GM21423 (cell line): ENCODE results near the gene ZNF267.
"Not testable (repeated sequence)": the region's sequence is repeated elsewhere in the genome, so short reads cannot be mapped to it uniquely, and the experiment has no call there.

Experiments used
- ATAC-seq: cut with Tn5 transposase; IDR thresholded peaks from one replicate; pipeline ENCODE4 v1.9.1; 2021; ENCODE audit warnings: mild to moderate bottlenecking, moderate library complexity; ENCODE audit not compliant: unreplicated experiment

The ZNF267 gene

DNA sequence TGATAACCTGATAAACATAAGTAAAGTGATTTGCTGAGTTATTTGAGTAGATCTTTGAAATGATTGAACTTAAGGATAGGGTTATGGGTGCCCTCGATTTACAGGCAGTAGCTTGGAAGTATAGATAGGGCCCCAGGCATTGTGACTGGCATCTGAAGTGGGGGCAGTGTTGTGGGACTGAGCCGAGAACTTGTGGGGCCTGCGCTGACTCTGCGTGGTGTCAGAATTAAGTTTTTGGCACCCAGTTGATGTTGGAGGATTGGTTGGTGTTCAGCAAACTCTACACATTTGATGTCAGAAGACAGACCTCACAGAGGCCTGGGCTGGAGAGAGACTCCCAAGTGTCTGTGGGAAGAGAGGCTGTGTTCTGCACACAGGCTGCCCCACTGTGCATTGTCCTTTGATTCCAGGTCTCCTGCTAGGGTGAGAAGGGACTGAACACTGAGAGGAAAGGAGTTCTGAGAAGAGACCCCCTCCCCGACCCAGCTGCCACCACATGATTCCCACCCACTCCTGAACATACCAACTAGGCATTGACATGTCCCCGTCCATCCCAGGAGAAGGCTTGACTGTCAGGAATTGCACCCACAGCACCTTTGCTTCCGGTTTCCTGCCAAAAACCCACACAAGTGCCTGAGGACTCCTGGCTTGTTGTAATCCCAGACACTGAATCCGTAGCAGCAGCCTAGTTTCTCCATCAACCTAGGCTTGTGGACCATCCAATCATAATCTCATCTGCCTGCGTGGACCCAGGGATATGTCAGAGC, 4.5 kb downstream of the ZNF267 start:
- no peak for ATAC-seq

DNA sequence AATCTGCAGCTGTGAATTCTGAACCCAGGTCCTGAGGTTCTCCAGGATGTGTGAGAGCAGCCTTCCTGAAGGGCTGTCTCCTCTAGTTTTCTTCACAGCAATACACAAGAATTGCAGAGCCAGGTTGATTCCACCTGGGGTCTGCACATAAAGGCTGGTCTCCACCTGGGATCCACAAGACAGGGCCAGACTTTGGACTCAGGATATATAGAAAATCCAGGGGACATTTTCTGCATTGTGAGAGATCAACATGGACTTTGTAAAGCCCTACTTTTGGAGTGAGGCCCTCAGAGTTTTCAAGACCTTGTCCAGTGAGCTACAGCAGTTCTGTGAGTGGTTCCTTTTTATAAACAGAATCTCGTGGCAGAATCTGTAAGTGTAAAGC, 6.3 kb downstream of the ZNF267 start:
- ATAC-seq, result no peak

DNA sequence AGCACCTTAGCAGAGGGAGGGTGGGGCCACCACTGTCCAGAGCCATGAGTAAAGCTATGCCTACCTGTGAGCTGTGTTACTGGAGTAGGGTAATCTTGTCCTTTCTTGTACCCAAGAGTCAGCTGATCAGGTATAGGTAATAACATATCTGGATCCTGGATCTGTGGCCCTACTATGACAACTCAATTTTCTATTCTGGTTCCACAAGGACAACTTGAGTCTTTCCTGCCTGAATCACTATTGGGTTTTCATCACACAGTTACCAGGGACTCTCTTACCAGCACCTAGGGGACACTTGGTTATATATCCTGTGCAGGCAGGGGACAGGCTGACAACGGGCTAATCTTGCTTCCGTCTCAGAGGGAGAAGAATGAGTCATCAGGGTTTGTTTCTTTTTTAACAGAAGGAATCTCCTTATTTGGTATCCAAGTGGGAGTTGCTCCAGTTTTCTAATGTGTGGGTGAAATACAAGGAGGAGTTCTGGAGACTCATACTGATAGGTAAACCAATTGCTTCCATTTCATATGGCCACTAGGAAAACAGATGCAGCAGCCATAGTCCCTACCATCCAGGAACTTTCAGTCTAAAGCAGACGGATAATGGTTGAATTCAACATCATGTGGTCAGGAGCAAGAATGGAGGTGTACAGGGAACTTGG, 6.8 kb downstream of the ZNF267 start:
- peak; percentile 43 for ATAC-seq

DNA sequence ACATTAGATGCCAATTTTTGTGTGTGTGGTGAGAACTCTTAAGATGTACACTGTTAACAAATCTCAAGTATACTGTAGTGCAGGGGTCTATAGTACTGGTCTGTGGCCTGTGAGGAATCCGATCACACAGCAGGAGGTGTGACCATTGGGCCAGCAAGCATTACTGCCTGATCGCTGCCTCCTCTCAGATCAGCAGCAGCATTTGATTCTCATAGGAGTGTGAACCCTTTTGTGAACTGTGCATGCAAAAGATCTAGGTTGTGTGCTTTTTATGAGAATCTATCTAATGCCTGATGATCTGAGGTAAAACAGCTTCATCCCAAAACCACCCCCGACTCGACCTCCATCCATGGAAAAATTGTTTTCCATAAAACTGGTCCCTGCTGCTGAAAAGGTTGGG, 12.6 kb downstream of the ZNF267 start:
- no peak for ATAC-seq

DNA sequence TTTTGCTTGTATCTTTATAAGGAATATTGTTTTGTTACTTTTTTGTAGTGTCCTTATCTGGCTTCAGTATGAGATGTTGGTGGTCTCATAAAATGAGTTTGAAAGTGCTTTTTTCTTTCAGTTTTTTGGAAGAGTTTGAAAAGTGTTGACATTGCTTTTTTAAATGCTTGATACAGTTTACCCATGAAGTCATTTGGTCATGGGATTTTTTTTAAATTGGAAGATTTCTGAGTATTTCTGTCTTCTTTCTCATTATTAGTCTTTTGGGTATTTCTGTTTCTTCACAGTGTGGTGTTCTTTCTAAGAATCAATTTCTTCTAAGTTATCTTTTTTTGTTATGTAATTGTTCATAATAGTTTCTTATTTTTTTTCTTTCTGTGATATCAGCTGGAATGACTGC, 15.1 kb downstream of the ZNF267 start:
- no peak for ATAC-seq

DNA sequence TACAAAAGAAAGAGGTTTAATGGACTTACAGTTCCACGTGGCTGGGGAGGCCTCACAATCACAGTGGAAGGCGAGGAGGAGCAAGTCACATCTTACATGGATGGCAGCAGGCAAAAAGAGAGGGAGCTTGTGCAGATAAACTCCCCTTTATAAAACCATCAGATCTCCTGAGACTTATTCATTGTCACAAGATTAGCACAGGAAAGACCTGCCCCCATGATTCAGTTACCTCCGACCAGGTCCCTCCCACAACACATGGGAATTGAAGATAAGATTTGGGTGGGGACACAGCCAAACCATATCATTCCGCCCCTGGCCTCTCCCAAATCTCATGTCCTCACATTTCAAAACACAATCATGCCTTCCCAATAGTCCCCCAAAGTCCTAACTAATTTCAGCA, 18.5 kb downstream of the ZNF267 start:
- ATAC-seq, result not testable (repeated sequence)

DNA sequence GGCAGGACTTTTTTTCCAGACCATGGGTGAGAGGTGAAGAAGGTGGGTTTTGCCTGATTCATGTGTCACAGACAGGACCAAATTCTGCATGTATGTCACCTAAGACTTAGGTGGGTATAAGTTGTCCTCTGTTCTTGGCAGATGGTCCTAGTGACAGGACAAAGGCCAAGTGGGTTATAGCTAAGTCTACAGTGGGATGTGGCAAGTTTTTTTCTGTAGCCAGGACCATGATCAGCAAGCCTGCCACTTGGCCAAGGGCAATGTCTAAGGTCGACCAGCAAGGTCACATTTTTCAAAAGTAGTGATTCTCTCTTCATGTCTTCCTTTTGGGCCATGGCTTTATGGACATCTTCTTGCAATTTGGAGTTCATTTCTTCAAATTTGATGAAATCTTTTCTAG, 20.2 kb downstream of the ZNF267 start:
- no peak for ATAC-seq

DNA sequence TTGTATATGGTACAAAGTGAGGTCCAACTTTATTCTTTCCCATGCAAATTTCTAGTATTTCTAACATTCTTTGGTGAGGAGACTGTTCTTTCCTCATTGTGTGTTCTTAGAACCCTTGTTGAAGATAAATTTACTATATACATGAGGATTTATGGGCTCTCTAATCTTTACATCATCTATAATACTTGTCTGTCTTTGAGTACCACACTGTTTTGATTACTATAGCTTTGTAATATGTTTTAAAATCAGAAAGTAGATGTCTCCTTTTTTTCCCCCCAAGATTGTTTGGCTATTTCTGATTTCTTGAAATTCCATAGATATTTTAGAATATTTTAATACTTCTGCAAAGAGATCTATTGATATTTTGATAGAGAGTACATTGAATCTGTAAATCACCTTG, 23.7 kb downstream of the ZNF267 start:
- no peak for ATAC-seq

DNA sequence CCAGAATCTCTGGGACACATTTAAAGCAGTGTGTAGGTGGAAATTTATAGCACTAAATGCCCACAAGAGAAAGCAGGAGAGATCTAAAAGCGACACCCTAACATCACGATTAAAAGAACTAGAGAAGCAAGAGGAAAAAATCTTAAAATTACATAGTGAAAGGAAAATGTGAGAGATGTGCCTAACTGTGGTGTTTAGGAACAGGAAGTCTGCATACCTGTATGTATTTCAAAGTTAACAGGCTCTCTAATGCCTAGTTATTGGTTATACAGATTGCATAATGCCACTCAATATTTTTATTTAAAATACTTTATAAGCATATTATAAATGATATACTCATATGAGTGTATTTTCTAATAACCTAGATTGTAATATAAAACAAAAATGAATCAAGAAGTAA, 25.9 kb downstream of the ZNF267 start:
- ATAC-seq, result no peak

DNA sequence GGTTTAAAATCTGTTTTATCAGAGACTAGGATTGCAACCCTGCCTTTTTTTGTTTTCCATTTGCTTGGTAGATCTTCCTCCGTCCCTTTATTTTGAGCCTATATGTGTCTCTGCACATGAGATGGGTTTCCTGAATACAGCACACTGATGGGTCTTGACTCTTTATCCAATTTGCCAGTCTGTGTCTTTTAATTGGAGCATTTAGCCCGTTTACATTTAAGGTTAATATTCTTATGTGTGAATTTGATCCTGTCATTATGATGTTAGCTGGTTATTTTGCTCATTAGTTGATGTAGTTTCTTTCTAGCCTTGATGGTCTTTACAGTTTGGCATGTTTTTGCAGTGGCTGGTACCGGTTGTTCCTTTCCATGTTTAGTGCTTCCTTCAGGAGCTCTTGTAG, 31.0 kb downstream of the ZNF267 start:
- ATAC-seq, result not testable (repeated sequence)

DNA sequence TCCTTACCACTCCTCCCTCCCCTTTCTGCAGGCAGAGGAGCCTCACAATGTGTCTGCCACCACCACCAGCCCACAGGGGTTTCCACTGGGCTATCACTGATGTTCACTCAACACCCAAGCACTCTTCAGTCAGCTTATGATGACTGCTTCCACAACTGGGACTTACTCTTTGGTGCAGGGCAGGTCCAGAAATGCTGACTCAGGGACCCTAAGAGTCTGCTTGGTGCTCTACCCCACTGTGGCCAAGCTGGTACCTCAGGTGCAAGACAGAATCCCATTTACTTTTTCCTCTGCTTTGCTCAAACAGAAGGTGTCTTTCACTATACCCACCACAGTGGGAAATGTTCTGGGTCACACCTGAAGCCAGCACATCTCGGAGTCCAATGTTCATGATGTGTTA, 40.1 kb downstream of the ZNF267 start:
- ATAC-seq, result no peak

DNA sequence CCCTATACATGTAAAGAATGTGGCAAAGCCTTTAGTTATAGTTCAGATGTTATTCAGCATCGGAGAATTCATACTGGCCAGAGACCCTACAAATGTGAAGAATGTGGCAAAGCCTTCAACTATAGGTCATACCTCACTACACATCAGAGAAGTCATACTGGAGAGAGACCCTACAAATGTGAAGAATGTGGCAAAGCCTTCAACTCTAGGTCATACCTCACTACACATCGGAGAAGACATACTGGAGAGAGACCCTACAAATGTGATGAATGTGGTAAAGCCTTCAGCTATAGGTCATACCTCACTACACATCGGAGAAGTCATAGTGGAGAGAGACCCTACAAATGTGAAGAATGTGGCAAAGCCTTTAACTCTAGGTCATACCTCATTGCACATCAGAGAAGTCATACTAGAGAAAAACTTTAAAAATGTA, 42.5 kb downstream of the ZNF267 start:
- no peak for ATAC-seq

DNA sequence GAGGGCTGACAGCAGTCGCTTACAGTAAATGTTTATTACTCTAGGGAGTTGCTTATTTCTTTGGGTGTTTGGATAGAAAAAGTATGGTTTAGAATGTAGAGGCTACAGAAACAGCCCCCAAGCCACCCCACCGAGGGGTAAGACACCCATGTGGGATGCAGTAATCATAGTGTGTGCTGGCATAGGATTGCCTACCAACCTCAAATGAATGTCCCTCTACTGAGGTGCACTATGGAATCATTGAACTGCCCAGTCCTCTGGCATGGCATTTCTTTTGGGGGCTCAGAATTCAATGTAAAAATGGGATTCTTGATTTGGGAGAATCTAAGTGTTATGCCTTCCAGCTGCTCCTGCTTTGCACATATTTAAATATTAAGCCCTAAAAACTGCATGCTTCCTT, 46.8 kb downstream of the ZNF267 start:
- ATAC-seq, result no peak

DNA sequence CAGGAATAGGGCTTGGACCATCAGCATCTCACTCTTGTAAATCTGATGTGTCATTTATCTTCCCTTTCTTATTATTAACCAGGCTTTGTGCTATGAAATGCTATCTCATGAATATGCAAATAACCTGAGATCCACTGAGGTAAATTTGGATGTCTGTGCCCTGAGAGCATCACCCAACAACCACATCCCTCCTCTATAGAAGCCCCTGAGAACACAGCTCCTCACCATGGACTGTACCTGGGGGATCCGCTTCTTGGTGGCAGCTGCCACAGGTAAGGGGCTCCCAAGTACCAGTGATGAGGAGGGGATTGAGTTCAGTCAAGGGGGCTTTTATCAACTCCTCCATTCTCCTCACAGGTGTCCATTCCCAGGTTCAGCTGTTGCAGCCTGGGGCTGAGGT, 78.2 kb downstream of the ZNF267 start:
- ATAC-seq, result not testable (repeated sequence)

DNA sequence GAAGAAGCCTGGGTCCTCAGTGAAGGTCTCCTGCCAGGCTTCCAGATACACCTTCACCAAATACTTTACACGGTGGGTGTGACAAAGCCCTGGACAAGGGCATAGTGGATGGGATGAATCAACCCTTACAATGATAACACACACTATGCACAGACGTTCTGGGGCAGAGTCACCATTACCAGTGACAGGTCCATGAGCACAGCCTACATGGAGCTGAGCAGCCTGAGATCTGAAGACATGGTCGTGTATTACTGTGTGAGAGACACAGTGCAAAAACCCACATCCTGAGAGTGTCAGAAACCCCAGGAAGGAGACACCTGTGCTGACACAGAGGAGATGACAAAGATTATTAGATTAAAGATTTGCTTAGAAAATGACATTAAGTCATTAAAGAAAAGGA, 78.6 kb downstream of the ZNF267 start:
- ATAC-seq, result not testable (repeated sequence)

DNA sequence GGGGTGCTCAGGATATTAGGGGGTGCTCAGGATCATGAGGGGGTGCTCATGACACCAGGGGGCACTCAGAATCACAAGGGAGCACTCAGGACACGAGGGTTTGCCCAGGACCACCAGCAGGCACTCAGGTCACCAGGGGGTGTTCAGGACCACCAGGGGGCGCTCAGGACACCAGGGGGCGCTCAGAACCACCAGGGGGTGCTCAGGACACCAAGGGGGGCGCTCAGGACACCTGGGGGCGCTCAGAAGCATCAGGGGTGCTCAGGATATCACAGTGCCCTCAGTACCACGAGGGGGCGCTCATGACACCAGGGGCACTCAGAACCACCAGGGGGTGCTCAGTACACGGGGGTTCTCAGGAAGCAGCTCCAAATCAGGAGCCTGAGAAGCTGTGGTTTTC, 82.6 kb downstream of the ZNF267 start:
- ATAC-seq, result not testable (repeated sequence)

DNA sequence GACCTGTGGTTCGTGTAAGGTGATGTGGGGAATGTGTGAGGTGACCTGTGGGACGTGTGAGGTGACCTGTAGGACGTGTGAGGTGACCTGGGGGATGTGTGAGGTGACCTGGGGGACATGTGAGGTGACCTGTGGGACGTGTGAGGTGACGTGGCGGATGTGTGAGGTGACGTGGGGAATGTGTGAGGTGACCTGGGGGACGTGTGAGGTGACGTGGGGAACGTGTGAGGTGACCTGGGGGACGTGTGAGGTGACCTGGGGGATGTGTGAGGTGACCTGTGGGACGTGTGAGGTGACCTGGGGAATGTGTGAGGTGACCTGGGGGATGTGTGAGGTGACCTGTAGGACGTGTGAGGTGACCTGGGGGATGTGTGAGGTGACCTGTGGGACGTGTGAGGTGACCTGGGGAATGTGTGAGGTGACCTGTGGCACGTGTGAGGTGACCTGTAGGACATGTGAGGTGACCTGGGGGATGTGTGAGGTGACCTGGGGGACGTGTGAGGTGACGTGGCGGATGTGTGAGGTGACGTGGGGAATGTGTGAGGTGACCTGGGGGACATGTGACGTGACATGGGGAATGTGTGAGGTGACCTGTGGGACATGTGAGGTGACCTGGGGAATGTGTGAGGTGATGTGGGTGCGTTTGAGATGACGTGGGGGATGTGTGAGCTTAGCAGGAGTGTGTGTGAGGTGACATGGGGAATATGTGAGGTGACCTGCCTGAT, 86.7 kb downstream of the ZNF267 start:
- not testable (repeated sequence) for ATAC-seq
